A549 (cell line): ENCODE results near the gene OPTN. TPM values are rescaled to one million over a fixed set of nuclear protein-coding genes. Genes with fewer than 3 reads are reported as not detected.

Experiments used
- ATAC-seq, 2 experiments: fragments of 200-7000 bp in 1 of 2; fragments of >200 bp in 1 of 2; cut with Nextera tagmentation in 1 of 2; cut with Tn5 transposase in 1 of 2; 3 replicates each; pipeline versions ENCODE4 v1.8.0 to v1.9.1; 2018 to 2020; ENCODE audit warnings: mild to moderate bottlenecking in 1 of 2, moderate library complexity in 1 of 2
- CTCF ChIA-PET: fragments of 300-600 bp; sonication (Branson Sonifier 250); formaldehyde crosslinking; extraction: SDS; loops from one replicate; lab custom pipeline; 2021; ENCODE audit warnings: antibody characterized with exemption, inconsistent platforms; lab: Yijun Ruan, JAX
- POLR2A ChIA-PET: fragments of 350-600 bp; formaldehyde crosslinking; extraction: SDS; loops from one replicate; lab custom pipeline; 2021; ENCODE audit warnings: antibody characterized with exemption, inconsistent platforms; lab: Yijun Ruan, JAX
- DNase-seq, 2 experiments: peaks; one replicate each; pipeline versions ENCODE4 v3.0.0 to v3.0.0-alpha.2; 2011 to 2016; ENCODE audit warnings: low read depth in 1 of 2, low spot score in 1 of 2
- FAIRE-seq: peaks from 2 replicates; lab custom pipeline; 2011; peaks lifted over from hg19 to GRCh38; lab: Jason Lieb, UNC
- H3K27ac ChIP-seq, 2 experiments: fragments of >200 bp; sonication (Bioruptor Twin); formaldehyde crosslinking; 3 replicates each; pipeline ENCODE4 v1.5.1; 2016 to 2017
- H3K4me1 ChIP-seq: fragments of >200 bp; sonication (Bioruptor Twin); formaldehyde crosslinking; 3 replicates; pipeline ENCODE4 v1.6.1; 2016
- H3K4me2 ChIP-seq: fragments of >200 bp; sonication (Bioruptor Twin); formaldehyde crosslinking; 3 replicates; pipeline ENCODE4 v1.6.1; 2016
- H3K4me3 ChIP-seq: fragments of >200 bp; sonication (Bioruptor Twin); formaldehyde crosslinking; 3 replicates; pipeline ENCODE4 v1.5.1; 2016
- H3K9me3 ChIP-seq: fragments of >200 bp; sonication (Bioruptor Twin); formaldehyde crosslinking; 3 replicates; pipeline ENCODE4 v1.6.1; 2016
- BCL3 ChIP-seq: fragments of >200 bp; sonication (Bioruptor Twin); formaldehyde crosslinking; IDR thresholded peaks from 3 replicates; pipeline ENCODE4 v1.6.1; 2016
- CEBPB ChIP-seq, 2 experiments: fragments of >200 bp in 1 of 2; sonication (Bioruptor Twin) in 1 of 2; formaldehyde crosslinking in 1 of 2; IDR thresholded peaks; 2 replicates each; pipeline ENCODE4 v1.6.1; 2012 to 2016
- CTCF ChIP-seq: fragments of >200 bp; sonication (Bioruptor Twin); formaldehyde crosslinking; IDR thresholded peaks from 3 replicates; pipeline ENCODE4 v1.5.1; 2016
- EP300 ChIP-seq, 2 experiments: fragments of >200 bp; sonication (Bioruptor Twin); formaldehyde crosslinking; IDR thresholded peaks; 2 replicates in 1 of 2; 3 replicates in 1 of 2; pipeline ENCODE4 v1.6.1; 2016 to 2017
- HDAC2 ChIP-seq: fragments of 200-600 bp; sonication (generic); IDR thresholded peaks from 2 replicates; pipeline ENCODE4 v1.6.1; 2016
- HES2 ChIP-seq: fragments of >200 bp; sonication (Bioruptor Twin); formaldehyde crosslinking; IDR thresholded peaks from 2 replicates; pipeline ENCODE4 v1.6.1; 2016
- HEYL ChIP-seq: fragments of 250-450 bp; sonication (Bioruptor Pico); IDR thresholded peaks from 2 replicates; pipeline ENCODE4 v1.8.0; 2021; ENCODE audit warnings: mild to moderate bottlenecking, moderate library complexity
- HMGXB4 ChIP-seq: fragments of 250-450 bp; sonication (Bioruptor Pico); IDR thresholded peaks from 2 replicates; pipeline ENCODE4 v1.5.0; 2021; ENCODE audit warnings: mild to moderate bottlenecking, moderate library complexity, borderline replicate concordance
- HOXA7 ChIP-seq: fragments of 250-450 bp; sonication (Bioruptor Pico); IDR thresholded peaks from 2 replicates; pipeline ENCODE4 v1.5.0; 2020; ENCODE audit warnings: mild to moderate bottlenecking, moderate library complexity
- HOXB5 ChIP-seq: fragments of 250-450 bp; sonication (Bioruptor Pico); IDR thresholded peaks from 2 replicates; pipeline ENCODE4 v1.5.0; 2020; ENCODE audit warnings: mild to moderate bottlenecking, moderate library complexity
- KDM1A ChIP-seq: fragments of 200-600 bp; sonication (generic); IDR thresholded peaks from 2 replicates; pipeline ENCODE4 v1.6.1; 2016; ENCODE audit warnings: low read depth, mild to moderate bottlenecking
- MAFK ChIP-seq: fragments of 450-650 bp; IDR thresholded peaks from 2 replicates; pipeline ENCODE4 v1.6.1; 2014; ENCODE audit not compliant: partially characterized antibody
- MAZ ChIP-seq: fragments of 150-350 bp; IDR thresholded peaks from 2 replicates; pipeline ENCODE4 v1.6.1; 2014; ENCODE audit warnings: antibody characterized with exemption, low read depth, low read length, borderline replicate concordance
- MYC ChIP-seq: IDR thresholded peaks from 2 replicates; pipeline ENCODE4 v1.6.1; 2012; ENCODE audit warnings: mild to moderate bottlenecking, inconsistent platforms, low read length, improper control_type of control experiment, borderline replicate concordance
- POLR2A ChIP-seq: IDR thresholded peaks from 2 replicates; pipeline ENCODE4 v1.6.1; 2012; ENCODE audit warnings: mild to moderate bottlenecking, low read length
- POLR2AphosphoS2 ChIP-seq: conservative IDR thresholded peaks from 2 replicates; pipeline ENCODE4 v1.6.1; 2012; ENCODE audit warnings: low read length, improper control_type of control experiment, inconsistent platforms
- RAD21 ChIP-seq, 2 experiments: fragments of >200 bp in 1 of 2; sonication (Bioruptor Twin) in 1 of 2; formaldehyde crosslinking in 1 of 2; IDR thresholded peaks in 1 of 2; conservative IDR thresholded peaks in 1 of 2; 2 replicates in 1 of 2; 3 replicates in 1 of 2; pipeline ENCODE4 v1.6.1; 2012 to 2018; ENCODE audit warnings: inconsistent platforms in 1 of 2
- RCOR1 ChIP-seq: fragments of 150-350 bp; IDR thresholded peaks from 2 replicates; pipeline ENCODE4 v1.6.1; 2014; ENCODE audit warnings: antibody characterized with exemption, low read length, low read depth
- RFX5 ChIP-seq: fragments of 450-650 bp; IDR thresholded peaks from 2 replicates; pipeline ENCODE4 v1.7.1; 2014; ENCODE audit warnings: antibody characterized with exemption, mild to moderate bottlenecking, moderate library complexity
- RNF2 ChIP-seq: fragments of 200-600 bp; sonication (generic); IDR thresholded peaks from 2 replicates; pipeline ENCODE4 v1.6.1; 2016; ENCODE audit warnings: low read depth, mild to moderate bottlenecking, antibody characterized with exemption, moderate library complexity, borderline replicate concordance
- SMC3 ChIP-seq: fragments of >200 bp; sonication (Bioruptor Twin); formaldehyde crosslinking; IDR thresholded peaks from 3 replicates; pipeline ENCODE4 v1.6.1; 2018; ENCODE audit warnings: inconsistent platforms
- SREBF2 ChIP-seq: fragments of 450-650 bp; IDR thresholded peaks from 2 replicates; pipeline ENCODE4 v1.6.1; 2014; ENCODE audit warnings: mild to moderate bottlenecking, moderate library complexity
- USF2 ChIP-seq: fragments of 450-650 bp; IDR thresholded peaks from 2 replicates; pipeline ENCODE4 v1.6.1; 2014; ENCODE audit warnings: antibody characterized with exemption
- ZC3H11A ChIP-seq: fragments of 450-650 bp; IDR thresholded peaks from 2 replicates; pipeline ENCODE4 v1.6.1; 2014; ENCODE audit warnings: antibody characterized with exemption, mild to moderate bottlenecking
- WGBS: methylation state at CpG from one replicate; pipeline ENCODE4 v1.1.6; 2017; ENCODE audit errors: missing lambda C conversion rate; 5-methylcytosine and 5-hydroxymethylcytosine counted together
- polyA plus RNA-seq, 4 experiments: library from polyadenylated mRNA; depleted of rRNA in 3 of 4; stranded (reverse); fragments of >200 nt; fragmentation: RNase III in 1 of 4; extraction: RNeasy Plus Mini Kit Qiagen cat#74134 plus additional on column Dnase treatment in 1 of 4; gene quantifications; 2 replicates in 3 of 4; 3 replicates in 1 of 4; pipeline ENCODE4 v1.2.3, GENCODE V29; 2011 to 2017

Gene OPTN
- polyA plus RNA-seq, 2 of the 4 experiments (the other 2 are of a cell fraction) = 31.8 to 33.2 TPM

- POLR2A ChIA-PET = no interaction called here
- peak; percentile 84 to 89; a peak in 5 of 6 replicates for ATAC-seq
- no peaks in the 10 kb centered on the region for H3K4me1 ChIP-seq
- no peak overlapping the region for H3K4me3 ChIP-seq
- TF ChIP-seq RAD21 (conservative IDR thresholded peaks at IDR 0.05 in 1 of 2, IDR thresholded peaks at IDR 0.05 in 1 of 2) (peak; percentile 67 to 71), CTCF (peak; percentile 61), SMC3 (peak; percentile 67), RFX5 (no peak), POLR2A (no peak)
- H3K27ac ChIP-seq = no peak overlapping the region
- FAIRE-seq = peak; percentile 70
- H3K4me2 ChIP-seq = no peak overlapping the region
- DNase-seq = peak; percentile 23 to 43
- CTCF ChIA-PET = interaction anchor here (0.6 to 2.8 kb wide), 21 partner anchors 9 to 911 kb away, joined by 3 to 17 read pairs (median 4); no protein-coding TSS in a partner anchor
- no peaks in the 10 kb centered on the region for H3K9me3 ChIP-seq
- 55% methylated on average over 7 of the region's 7 CpGs for WGBS
Measured at GRCh38 chr10:13056456-13057077, 43.4 kb upstream of the OPTN start.

GRCh38 chr10:13062803-13063202 lies 37.2 kb upstream of the OPTN start:
- TF ChIP-seq MAZ = no peak
- no peak for TF ChIP-seq MYC
- no peak for TF ChIP-seq HOXA7 (CRISPR knock-in tag)
- no peak for TF ChIP-seq POLR2AphosphoS2
- no peak for TF ChIP-seq CEBPB (IDR thresholded peaks at IDR 0.05)
- TF ChIP-seq HES2 = no peak
- TF ChIP-seq MAFK = no peak
- TF ChIP-seq ZC3H11A = no peak
- no peak for TF ChIP-seq KDM1A
- TF ChIP-seq RCOR1 = no peak
- no peak for TF ChIP-seq SREBF2
- no peak for TF ChIP-seq BCL3
- no peak for TF ChIP-seq HEYL (CRISPR knock-in tag)
- ChIA-PET POLR2A (no interaction called here), CTCF (interaction anchor here (5.0 kb wide), 1 partner anchor 11 kb away, joined by 45 read pairs; no protein-coding TSS in a partner anchor)
- H3K27ac ChIP-seq = no peak overlapping the region
- H3K4me1 ChIP-seq = no peaks in the 10 kb centered on the region
- no peak for DNase-seq
- H3K4me3 ChIP-seq = no peak overlapping the region
- no peak overlapping the region for H3K4me2 ChIP-seq
- ATAC-seq = no peak
- no peaks in the 10 kb centered on the region for H3K9me3 ChIP-seq
- FAIRE-seq = no peak
- 51% methylated on average over 5 of the region's 5 CpGs for WGBS

GRCh38 chr10:13066527-13066926 lies 33.4 kb upstream of the OPTN start:
- DNase-seq (no peak), FAIRE-seq (no peak), ATAC-seq (no peak)
- ChIA-PET CTCF (interaction anchor here (1.3 to 5.0 kb wide), 3 partner anchors 8 to 802 kb away, joined by 5 to 45 read pairs (median 17); no protein-coding TSS in a partner anchor), POLR2A (no interaction called here)
- H3K9me3 ChIP-seq = no peaks in the 10 kb centered on the region
- no peak overlapping the region for H3K4me3 ChIP-seq
- no peaks in the 10 kb centered on the region for H3K4me1 ChIP-seq
- H3K27ac ChIP-seq = no peak overlapping the region
- TF ChIP-seq ZC3H11A = no peak
- no peak for TF ChIP-seq HDAC2
- no peak for TF ChIP-seq HOXB5 (CRISPR knock-in tag)
- no peak for TF ChIP-seq POLR2AphosphoS2
- no peak for TF ChIP-seq USF2
- no peak for TF ChIP-seq HMGXB4 (CRISPR knock-in tag)
- no peak for TF ChIP-seq RNF2
- TF ChIP-seq EP300 (IDR thresholded peaks at IDR 0.05) = no peak
- no peak for TF ChIP-seq RCOR1
- no peak overlapping the region for H3K4me2 ChIP-seq
- WGBS = 35% methylated on average over 5 of the region's 6 CpGs
